Measurements from ENCODE around the gene GPR146.

Gene GPR146

DNA sequence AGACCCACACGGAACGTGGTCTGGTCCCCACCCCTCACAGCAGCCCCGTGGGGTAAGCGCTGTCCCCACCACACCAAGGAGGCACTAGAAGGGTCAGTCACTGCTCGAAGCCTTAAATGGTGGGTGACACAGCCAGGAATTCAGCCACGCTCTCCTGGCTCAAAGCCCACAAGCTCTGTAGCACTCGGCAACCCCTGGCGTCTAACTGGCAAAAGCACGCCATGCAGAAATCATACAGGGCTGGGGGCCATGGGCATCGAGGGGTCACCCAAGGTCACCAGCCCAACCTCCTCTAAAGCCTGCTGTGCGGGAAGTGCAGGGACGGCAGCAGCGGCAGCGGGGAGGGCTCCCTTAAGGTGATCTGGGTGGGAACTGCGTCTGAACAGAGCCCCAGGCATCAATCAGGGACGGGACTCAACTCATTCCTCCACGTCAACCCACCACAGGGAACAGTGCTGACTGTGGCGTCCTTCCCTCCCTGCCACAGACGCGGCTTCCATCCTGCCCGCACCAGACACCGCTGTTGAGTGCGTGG, 51.3 kb downstream of the GPR146 start:
- H3K4me1 ChIP-seq (ENCODE audit: insufficient read depth, low read length): no peaks in the 10 kb centered on the region; the same call in 1 of the 2 replicates
- no peaks in the 10 kb centered on the region for H3K9me3 ChIP-seq (ENCODE audit: control insufficient read depth, insufficient read depth, low read length)
- H3K36me3 ChIP-seq (ENCODE audit: insufficient read depth, low read length): 0 out of 2 replicates have a peak, but pooled peaks cover 4% of the 10 kb centered on the region
- H3K9ac ChIP-seq (ENCODE audit: low read depth, low read length): no peak overlapping the region

DNA sequence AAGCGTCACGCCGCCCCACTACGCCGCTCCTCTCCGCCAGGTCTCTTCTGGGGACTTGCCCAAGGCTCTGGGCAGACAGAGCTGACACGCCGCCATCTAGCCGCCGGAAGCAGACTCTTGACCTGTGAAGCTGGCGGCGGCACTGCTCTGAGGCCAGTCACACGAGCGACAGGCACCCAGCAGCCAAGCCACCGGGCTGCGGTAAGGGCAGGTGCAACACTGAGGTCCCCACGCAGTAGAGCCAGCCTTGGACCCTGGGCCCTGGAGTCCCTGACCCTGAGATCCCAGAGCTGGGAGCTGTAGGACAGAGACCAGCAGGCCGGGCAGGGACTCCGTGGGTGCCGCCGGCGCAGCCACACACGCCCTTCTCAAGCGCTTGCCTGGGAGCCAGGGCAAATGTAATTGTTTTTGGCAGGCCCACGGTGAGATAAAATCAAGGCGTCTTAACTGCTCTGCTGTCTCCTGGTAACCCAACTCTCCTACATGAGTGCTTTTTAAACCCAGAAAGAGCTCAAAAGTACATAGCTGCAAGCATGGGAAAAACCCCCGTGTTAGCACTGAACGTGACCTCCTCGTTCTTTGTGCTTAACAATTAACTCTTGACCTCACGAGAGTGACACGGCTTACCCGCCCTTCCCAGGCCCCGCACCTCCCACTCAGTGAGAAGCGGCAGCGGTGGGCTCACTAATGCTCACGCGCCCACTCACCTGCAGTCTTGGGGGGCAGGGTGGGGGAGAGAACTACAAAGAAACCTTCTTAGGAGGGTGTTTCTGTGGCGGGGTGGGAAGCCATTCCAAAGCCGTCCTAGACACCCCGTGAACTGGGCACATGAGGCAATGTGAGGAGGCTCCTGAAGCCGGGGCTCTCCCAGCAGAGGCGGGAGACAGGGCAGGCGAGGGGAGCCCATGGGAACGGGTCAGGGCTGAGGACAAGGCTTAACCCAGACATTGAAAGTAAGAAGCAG, 52.1 kb downstream of the GPR146 start:
- no peaks in the 10 kb centered on the region; the same call in 1 of the 2 replicates for H3K4me1 ChIP-seq (ENCODE audit: insufficient read depth, low read length)
- no peak overlapping the region for H3K9ac ChIP-seq (ENCODE audit: low read depth, low read length)
- no peaks in the 10 kb centered on the region for H3K9me3 ChIP-seq (ENCODE audit: control insufficient read depth, insufficient read depth, low read length)
- H3K36me3 ChIP-seq (ENCODE audit: insufficient read depth, low read length): 0 out of 2 replicates have a peak, but pooled peaks cover 4% of the 10 kb centered on the region

DNA sequence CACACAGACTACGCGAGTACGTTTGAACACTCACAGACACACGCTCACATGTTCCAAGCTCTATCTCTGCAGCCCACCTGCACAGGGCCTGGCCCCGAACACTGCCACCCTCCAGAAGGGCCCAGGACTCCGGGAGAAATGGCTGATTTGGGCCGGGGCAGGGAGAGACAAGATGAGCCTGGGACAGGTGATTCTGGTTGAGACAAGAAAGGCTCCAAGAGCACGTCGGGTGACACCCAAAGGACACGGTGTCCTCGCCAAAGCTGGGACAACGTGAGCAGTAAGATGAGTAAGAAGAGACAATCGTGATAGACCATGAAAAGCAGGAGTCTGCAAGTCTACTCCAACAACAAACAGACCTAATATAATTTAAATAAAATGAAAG, 52.8 kb downstream of the GPR146 start:
- Histone ChIP-seq H3K9me3 (ENCODE audit: control insufficient read depth, insufficient read depth, low read length) (no peaks in the 10 kb centered on the region), H3K4me1 (ENCODE audit: insufficient read depth, low read length) (no peaks in the 10 kb centered on the region; the same call in 1 of the 2 replicates), H3K9ac (ENCODE audit: low read depth, low read length) (no peak overlapping the region), H3K36me3 (ENCODE audit: insufficient read depth, low read length) (0 out of 2 replicates have a peak, but pooled peaks cover 4% of the 10 kb centered on the region)

DNA sequence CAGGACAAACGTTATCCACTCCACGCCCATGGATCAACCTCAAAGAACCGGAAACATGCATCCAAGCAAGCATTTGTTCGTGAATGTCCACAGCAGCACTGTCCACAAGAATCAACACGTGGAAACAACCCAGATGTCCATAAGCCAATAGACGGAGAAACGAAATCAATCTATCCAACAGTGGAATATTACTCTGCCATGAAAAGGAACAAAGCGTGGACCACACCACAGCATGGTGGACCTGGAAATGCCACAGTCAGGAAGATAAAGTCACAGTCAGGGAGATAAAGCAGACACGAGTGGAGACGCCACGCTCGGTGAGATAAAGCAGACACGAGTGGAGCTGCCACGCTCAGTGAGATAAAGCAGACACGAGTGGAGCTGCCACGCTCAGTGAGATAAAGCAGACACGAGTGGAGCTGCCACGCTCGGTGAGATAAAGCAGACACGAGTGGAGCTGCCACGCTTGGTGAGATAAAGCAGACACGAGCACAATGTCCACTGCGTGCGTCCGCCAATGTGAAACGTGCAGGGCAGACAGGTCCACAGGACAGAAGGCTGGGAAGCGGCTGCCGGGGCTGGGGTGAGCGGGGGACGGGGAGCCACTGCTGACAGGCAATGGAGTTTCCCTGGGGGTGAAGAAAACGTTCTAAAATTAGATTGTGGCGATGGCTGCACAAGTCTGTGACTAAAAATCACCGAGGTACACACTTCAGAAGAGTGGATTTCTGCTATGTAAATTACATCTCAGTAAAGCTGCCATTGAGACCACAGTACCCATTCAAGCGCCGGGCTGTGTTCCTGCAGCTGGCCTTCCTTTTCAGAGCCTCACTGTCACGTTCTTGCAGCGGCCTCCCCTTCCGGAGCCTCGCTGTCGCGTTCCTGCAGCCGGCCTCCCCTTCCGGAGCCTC, 54.2 kb downstream of the GPR146 start:
- H3K4me1 ChIP-seq (ENCODE audit: insufficient read depth, low read length): no peaks in the 10 kb centered on the region; the same call in 1 of the 2 replicates
- no peak overlapping the region for H3K9ac ChIP-seq (ENCODE audit: low read depth, low read length)
- no peaks in the 10 kb centered on the region for H3K9me3 ChIP-seq (ENCODE audit: control insufficient read depth, insufficient read depth, low read length)
- 0 out of 2 replicates have a peak, but pooled peaks cover 4% of the 10 kb centered on the region for H3K36me3 ChIP-seq (ENCODE audit: insufficient read depth, low read length)

DNA sequence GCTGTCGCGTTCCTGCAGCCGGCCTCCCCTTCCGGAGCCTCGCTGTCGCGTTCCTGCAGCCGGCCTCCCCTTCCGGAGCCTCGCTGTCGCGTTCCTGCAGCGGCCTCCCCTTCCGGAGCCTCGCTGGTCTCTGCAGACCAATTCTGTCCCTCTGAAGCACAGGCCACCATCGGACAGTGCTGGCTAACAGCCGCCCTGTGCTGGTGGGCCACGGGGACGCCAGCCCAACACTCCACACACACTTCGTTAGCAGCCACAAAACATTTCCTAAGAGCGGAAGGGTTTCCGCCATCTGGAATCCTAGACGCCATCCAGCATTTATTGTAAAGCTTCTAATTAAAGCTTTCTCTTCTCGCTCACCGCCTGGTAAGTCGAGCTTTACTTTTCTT, 54.8 kb downstream of the GPR146 start:
- Histone ChIP-seq H3K36me3 (ENCODE audit: insufficient read depth, low read length) (0 out of 2 replicates have a peak, but pooled peaks cover 4% of the 10 kb centered on the region), H3K9ac (ENCODE audit: low read depth, low read length) (no peak overlapping the region), H3K9me3 (ENCODE audit: control insufficient read depth, insufficient read depth, low read length) (no peaks in the 10 kb centered on the region), H3K4me1 (ENCODE audit: insufficient read depth, low read length) (no peaks in the 10 kb centered on the region; the same call in 1 of the 2 replicates)

DNA sequence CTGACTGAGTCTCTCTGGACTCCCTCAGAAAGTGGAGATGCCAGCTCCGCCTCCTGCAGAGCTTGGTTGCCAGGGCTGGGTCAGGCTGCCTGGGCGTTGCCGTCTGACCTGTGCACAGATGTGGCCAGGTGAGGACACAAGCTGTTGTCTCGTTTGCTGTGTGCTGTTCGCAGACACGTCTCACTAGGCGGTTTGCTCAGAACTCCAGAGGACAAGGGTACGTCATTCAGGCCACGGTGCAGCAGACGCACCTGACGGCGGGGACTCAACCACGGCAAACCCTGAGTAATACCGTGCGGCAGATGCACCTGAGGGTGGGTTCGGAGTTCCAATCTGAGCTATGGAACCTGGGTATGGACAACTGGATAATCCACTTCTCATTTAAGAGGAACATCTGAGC, 55.3 kb downstream of the GPR146 start:
- Histone ChIP-seq H3K9ac (ENCODE audit: low read depth, low read length) (no peak overlapping the region), H3K9me3 (ENCODE audit: control insufficient read depth, insufficient read depth, low read length) (no peaks in the 10 kb centered on the region), H3K4me1 (ENCODE audit: insufficient read depth, low read length) (no peaks in the 10 kb centered on the region; the same call in 1 of the 2 replicates), H3K36me3 (ENCODE audit: insufficient read depth, low read length) (0 out of 2 replicates have a peak, but pooled peaks cover 4% of the 10 kb centered on the region)

DNA sequence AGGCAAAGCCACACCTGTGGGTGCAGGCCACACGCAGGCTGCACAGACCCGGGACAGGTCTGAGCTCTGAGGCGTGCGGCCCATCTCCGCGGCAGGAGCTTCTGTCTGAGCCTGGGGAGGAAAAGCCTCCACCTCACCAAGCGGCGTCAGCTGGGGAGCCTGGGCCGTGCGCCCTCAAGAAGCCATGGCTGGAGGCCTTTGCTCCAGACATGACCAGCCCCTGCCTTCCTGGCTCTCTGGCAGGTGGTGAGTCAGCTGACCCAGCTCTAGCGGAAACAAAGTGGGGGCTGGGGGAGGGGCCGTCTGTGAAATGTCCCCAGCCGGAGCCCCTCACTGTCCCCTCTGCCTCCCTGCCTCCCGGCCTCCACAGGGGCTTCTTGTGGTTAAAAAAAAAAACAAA, 56.0 kb downstream of the GPR146 start:
- Histone ChIP-seq H3K36me3 (ENCODE audit: insufficient read depth, low read length) (0 out of 2 replicates have a peak, but pooled peaks cover 4% of the 10 kb centered on the region), H3K9ac (ENCODE audit: low read depth, low read length) (no peak overlapping the region), H3K4me1 (ENCODE audit: insufficient read depth, low read length) (no peaks in the 10 kb centered on the region; the same call in 1 of the 2 replicates), H3K9me3 (ENCODE audit: control insufficient read depth, insufficient read depth, low read length) (no peaks in the 10 kb centered on the region)

DNA sequence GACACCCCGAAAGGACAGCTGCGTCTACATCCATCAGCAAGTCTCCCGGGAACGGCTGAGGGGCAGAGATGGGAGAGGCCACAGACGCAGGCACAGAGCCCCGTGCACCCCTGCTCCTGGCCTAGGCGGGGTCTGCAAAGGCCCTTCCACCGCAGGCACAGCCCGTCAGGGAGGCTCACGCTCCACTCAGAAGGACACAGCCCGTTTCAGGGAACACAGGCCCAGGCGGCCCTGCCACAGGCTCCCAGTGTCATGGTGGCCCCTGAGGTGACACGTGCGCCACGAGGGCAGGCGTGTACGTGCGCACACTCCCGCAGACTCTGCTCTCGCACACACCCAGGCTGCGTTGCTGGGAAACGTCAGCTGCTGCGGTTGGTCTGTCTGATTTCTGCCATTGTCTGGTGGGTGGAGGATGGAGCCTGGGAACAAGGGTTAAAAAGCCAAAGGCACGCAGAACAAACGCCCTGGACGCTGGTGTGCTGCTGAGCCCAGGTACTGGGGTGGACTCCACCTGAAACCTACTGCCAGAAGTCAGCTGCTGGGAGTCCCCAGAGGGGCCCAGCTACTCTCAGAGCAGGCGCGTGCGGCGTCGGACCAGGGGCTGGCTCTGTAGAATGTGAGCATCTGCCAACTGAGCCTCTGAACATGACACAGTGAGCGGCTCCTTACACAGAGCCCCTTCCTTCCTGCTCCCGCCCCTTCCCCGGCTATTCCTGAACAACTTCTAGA, 56.7 kb downstream of the GPR146 start:
- Histone ChIP-seq H3K9me3 (ENCODE audit: control insufficient read depth, insufficient read depth, low read length) (no peaks in the 10 kb centered on the region), H3K36me3 (ENCODE audit: insufficient read depth, low read length) (0 out of 2 replicates have a peak, but pooled peaks cover 6% of the 10 kb centered on the region), H3K4me1 (ENCODE audit: insufficient read depth, low read length) (no peaks in the 10 kb centered on the region; the same call in 1 of the 2 replicates), H3K9ac (ENCODE audit: low read depth, low read length) (no peak overlapping the region)

DNA sequence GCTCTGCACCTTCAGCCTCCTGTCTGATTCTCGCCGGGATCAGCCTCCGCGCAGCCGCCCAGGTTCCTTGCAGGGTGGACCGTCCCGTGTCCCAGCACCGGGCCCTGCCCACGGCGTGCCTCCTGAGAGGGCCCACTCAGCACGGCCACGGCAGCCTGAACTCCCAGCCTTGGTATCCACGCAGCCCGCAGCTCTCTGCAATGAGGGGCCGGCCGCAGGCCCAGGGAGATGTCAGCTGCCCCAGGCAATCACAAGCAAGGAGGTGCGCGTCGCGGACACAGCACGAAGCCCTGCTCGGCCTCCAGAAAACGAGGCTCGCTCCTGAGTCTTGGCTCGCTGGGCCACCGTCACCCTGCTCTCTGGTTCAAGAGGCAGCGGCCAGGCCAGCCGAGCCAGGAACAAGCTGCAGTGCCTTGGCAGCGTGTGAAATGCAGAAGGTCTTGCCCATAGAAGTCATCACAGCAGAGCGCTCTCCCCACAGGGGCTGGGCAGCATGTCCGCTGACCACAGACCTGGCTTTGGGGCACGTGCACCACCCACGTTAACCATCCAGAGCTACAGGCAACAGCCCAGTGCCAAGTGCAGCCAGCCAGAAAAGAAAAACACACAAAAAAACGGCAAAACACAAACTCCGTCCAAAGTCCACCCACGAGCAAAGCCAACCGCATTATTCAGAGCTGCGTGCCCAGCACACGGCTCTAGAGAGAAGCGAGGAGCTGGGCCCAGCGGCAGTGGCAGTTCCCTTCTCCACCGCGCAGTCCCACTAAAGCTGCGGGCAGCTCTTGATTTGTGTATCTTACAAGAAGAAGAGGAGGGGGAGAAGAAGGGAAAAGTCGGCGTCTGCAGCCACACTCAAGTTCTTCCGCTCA, 57.5 kb downstream of the GPR146 start:
- H3K36me3 ChIP-seq (ENCODE audit: insufficient read depth, low read length): 0 out of 2 replicates have a peak, but pooled peaks cover 6% of the 10 kb centered on the region
- H3K4me1 ChIP-seq (ENCODE audit: insufficient read depth, low read length): no peaks in the 10 kb centered on the region; the same call in 1 of the 2 replicates
- H3K9ac ChIP-seq (ENCODE audit: low read depth, low read length): no peak overlapping the region
- H3K9me3 ChIP-seq (ENCODE audit: control insufficient read depth, insufficient read depth, low read length): no peaks in the 10 kb centered on the region

DNA sequence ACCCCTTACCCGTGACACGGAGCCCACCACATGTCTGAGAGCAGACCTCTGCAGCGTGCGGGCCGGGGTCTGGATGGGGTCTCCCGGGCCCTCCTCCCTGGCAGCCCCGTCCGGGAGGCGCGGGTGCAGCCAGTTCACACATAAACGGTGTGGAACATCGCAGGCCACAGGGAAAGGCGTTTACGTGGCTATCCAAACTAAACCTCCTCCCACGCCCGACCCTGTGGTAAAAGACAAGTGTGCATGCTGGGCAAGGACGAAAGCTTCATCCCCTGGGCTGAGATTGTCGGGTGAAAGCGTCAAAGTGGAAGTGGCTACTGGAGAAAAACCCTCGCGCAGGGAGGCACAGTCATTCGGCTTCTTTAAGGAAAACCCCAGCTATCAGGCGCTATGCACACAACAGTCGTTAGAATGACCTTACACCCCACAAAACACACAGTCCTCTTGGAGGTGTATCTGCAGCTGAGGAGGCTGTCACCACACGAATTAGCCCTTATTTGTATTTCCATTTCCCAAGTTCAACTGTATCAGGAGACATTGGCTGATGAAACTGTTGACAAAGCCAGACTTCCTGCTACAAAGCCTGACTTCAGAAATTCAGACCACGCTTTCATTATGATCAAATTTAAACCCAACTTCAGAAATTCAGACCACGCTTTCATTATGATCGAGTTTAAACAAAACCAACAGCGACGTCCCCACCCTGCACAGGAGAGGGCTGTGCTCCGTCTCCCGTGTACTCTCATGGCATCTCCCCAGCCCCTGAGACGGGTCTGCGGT, 58.9 kb downstream of the GPR146 start:
- Histone ChIP-seq H3K9me3 (ENCODE audit: control insufficient read depth, insufficient read depth, low read length) (no peaks in the 10 kb centered on the region), H3K36me3 (ENCODE audit: insufficient read depth, low read length) (0 out of 2 replicates have a peak, but pooled peaks cover 4% of the 10 kb centered on the region), H3K9ac (ENCODE audit: low read depth, low read length) (no peak overlapping the region), H3K4me1 (ENCODE audit: insufficient read depth, low read length) (no peaks in the 10 kb centered on the region; the same call in 1 of the 2 replicates)

DNA sequence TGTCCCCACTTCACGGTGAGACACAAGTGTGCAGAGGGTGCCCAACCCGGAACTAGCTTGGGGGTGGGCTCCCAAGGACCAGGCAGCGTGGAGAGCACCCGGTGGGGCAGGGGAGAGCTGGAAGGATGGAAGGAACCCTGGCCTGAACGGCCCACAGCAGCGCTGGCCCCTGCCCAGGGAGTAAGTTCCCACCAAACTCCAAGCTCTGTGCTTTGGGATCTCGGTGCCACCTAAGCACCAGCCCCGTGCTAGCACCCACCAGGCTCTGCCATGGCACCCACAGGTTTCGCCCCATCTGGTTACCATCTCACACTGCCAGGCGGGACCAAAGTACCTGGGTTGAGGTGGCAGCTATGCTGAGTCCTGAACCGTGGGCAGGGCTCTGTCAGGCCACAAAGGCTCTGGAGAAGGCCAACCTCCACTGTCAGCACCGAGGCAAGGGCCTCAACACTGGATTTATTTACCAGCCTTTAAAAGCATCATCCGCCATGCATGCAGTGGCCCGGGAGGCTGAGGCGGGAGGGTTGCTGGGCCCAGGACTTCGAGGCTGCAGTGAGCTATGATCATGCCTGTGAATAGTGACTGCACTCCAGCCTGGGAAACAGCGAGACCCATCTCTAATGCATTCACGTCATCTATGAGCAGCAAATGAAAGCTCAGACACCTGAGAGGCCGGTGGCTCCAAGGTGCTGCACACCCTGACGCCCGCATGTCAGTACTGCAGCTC, 59.6 kb downstream of the GPR146 start:
- no peaks in the 10 kb centered on the region; the same call in 1 of the 2 replicates for H3K4me1 ChIP-seq (ENCODE audit: insufficient read depth, low read length)
- no peak overlapping the region for H3K9ac ChIP-seq (ENCODE audit: low read depth, low read length)

More for the DNA sequence above, 59.6 kb downstream of the GPR146 start:
- H3K36me3 ChIP-seq (ENCODE audit: insufficient read depth, low read length): 0 out of 2 replicates have a peak, but pooled peaks cover 2% of the 10 kb centered on the region
- no peaks in the 10 kb centered on the region for H3K9me3 ChIP-seq (ENCODE audit: control insufficient read depth, insufficient read depth, low read length)
